Effector memory CD4-positive, alpha-beta T cell (primary cell): ENCODE results near the gene MMP15.
"Not testable (repeated sequence)": the region's sequence is repeated elsewhere in the genome, so short reads cannot be mapped to it uniquely, and the experiment has no call there.

Source experiments
- DNase-seq, 3 donors: peaks; one replicate each; pipeline ENCODE4 v3.0.0-alpha.2; 2020
- H3K27ac ChIP-seq: 2 replicates; pipeline ENCODE4 v1.7.0; 2013; ENCODE audit warnings: mild to moderate bottlenecking, low read length, moderate library complexity; ENCODE audit not compliant: insufficient read depth, poor library complexity, severe bottlenecking
- H3K27me3 ChIP-seq: replicated peaks from 2 replicates; pipeline ENCODE4 v1.7.0; 2013; ENCODE audit warnings: mild to moderate bottlenecking, low read length; ENCODE audit not compliant: insufficient read depth, control insufficient read depth, poor library complexity, severe bottlenecking
- H3K36me3 ChIP-seq: 2 replicates; pipeline ENCODE4 v1.7.0; 2013; ENCODE audit warnings: mild to moderate bottlenecking, low read length, moderate library complexity; ENCODE audit not compliant: control insufficient read depth, insufficient read depth
- H3K4me1 ChIP-seq: 2 replicates; pipeline ENCODE4 v1.7.0; 2013; ENCODE audit warnings: low read length, mild to moderate bottlenecking; ENCODE audit not compliant: control insufficient read depth, insufficient read depth, poor library complexity, severe bottlenecking
- H3K4me3 ChIP-seq: 2 replicates; pipeline ENCODE4 v1.7.0; 2013; ENCODE audit warnings: low read length, low read depth, mild to moderate bottlenecking; ENCODE audit not compliant: insufficient read depth, poor library complexity, severe bottlenecking
- H3K9me3 ChIP-seq: 2 replicates; pipeline ENCODE4 v1.7.0; 2013; ENCODE audit warnings: mild to moderate bottlenecking, low read length, moderate library complexity; ENCODE audit not compliant: control insufficient read depth

Gene MMP15

DNA sequence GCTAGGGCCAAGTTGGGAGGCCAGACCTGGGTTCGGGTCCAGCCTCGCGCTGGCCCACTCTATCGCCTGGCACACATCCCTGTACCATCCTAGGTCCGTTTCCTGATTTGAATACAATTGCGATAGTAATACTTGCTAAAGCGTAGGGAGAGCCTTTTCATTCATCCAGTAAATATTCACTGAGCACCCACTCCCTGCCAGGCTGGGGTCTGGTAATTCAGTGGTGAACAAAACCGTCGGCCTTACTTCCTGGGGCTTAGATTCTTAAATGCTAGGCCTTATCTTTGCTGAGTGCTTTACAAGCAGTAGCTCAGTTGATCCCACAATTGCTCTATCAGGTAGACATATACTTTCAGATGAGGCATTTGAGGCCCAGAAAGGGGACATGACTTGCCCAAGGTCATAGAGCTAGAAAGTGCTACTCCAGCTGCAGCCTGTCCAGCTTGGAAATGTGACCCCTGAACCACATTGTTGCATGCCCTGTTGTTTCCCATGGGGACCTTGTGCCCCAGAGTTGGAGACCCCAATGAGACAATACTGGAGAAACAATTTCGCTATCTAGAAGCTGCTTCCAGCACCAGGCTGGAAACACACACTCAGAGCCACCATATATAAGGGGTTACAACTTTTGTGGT lies 23.7 kb upstream of the MMP15 start:
- Histone ChIP-seq H3K4me1 (peaks cover 41% of the 10 kb centered on the region), H3K9me3 (no peaks in the 10 kb centered on the region), H3K4me3 (peak overlapping the region; percentile 81), H3K36me3 (peaks cover 11% of the 10 kb centered on the region), H3K27me3 (no peaks in the 10 kb centered on the region), H3K27ac (no peak overlapping the region)
- no peak for DNase-seq

DNA sequence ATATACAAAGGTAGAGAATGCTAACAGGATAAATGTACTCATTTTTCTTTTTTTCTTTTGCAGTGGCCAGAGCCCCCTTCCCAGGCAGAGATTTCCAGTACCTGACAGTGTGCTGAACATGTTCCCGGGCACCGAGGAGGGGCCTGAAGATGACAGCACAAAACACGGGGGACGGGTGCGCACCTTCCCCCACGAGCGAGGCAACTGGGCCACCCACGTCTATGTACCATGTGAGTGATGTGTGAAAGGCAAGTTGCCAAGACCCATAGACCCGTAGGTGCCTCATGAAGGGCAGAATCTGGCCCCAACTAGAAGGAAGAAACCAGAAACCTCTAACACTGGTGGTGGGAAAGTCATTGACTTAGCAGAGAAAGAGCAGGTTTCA lies 23.1 kb upstream of the MMP15 start:
- no peak for DNase-seq
- no peaks in the 10 kb centered on the region for H3K27me3 ChIP-seq
- H3K36me3 ChIP-seq: peaks cover 6% of the 10 kb centered on the region
- no peak overlapping the region for H3K27ac ChIP-seq
- H3K4me1 ChIP-seq: peaks cover 36% of the 10 kb centered on the region
- no peaks in the 10 kb centered on the region for H3K9me3 ChIP-seq
- no peak overlapping the region for H3K4me3 ChIP-seq

GRCh38 chr16:58002936-58003335 lies 22.6 kb upstream of the MMP15 start:
- Histone ChIP-seq H3K4me3 (no peak overlapping the region), H3K36me3 (peaks cover 4% of the 10 kb centered on the region), H3K9me3 (no peaks in the 10 kb centered on the region), H3K27me3 (no peaks in the 10 kb centered on the region), H3K4me1 (peaks cover 30% of the 10 kb centered on the region), H3K27ac (no peak overlapping the region)
- DNase-seq: no peak

DNA sequence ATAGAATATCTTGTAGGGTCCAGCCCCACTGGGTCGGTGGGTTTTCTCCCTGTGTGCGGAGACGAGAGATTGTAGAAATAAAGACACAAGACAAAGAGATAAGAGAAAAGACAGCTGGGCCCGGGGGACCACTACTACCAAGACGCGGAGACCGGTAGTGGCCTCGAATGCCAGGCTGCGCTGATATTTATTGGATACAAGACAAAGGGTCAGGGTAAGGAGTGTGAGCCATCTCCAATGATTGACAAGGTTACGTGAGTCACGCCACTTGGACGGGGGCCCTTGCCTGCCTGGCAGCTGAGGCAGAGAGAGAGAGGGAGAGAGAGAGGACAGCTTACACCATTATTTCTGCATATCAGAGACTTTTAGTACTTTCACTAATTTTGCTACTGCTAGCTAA lies 20.8 kb upstream of the MMP15 start:
- DNase-seq, H3K4me3 ChIP-seq, H3K27ac ChIP-seq, H3K27me3 ChIP-seq, H3K9me3 ChIP-seq, H3K36me3 ChIP-seq: not testable (repeated sequence)
- peaks cover 13% of the 10 kb centered on the region for H3K4me1 ChIP-seq

GRCh38 chr16:58009856-58010416 lies 15.6 kb upstream of the MMP15 start:
- Histone ChIP-seq H3K9me3 (no peaks in the 10 kb centered on the region), H3K27ac (no peak overlapping the region), H3K4me3 (no peak overlapping the region), H3K27me3 (no peaks in the 10 kb centered on the region), H3K36me3 (peaks cover 30% of the 10 kb centered on the region), H3K4me1 (no peaks in the 10 kb centered on the region)
- DNase-seq: no peak

- H3K36me3 ChIP-seq: peaks cover 30% of the 10 kb centered on the region
- H3K27ac ChIP-seq: no peak overlapping the region
- no peak for DNase-seq
- H3K4me1 ChIP-seq: no peaks in the 10 kb centered on the region
- H3K9me3 ChIP-seq: no peaks in the 10 kb centered on the region
- H3K27me3 ChIP-seq: no peaks in the 10 kb centered on the region
- H3K4me3 ChIP-seq: no peak overlapping the region
Observed at GRCh38 chr16:58010886-58011285, 14.7 kb upstream of the MMP15 start.

- Histone ChIP-seq H3K27me3 (no peaks in the 10 kb centered on the region), H3K9me3 (no peaks in the 10 kb centered on the region), H3K4me3 (no peak overlapping the region), H3K36me3 (peaks cover 30% of the 10 kb centered on the region), H3K27ac (no peak overlapping the region), H3K4me1 (no peaks in the 10 kb centered on the region)
- no peak for DNase-seq
Observed at GRCh38 chr16:58011652-58012051, 13.9 kb upstream of the MMP15 start.

DNA sequence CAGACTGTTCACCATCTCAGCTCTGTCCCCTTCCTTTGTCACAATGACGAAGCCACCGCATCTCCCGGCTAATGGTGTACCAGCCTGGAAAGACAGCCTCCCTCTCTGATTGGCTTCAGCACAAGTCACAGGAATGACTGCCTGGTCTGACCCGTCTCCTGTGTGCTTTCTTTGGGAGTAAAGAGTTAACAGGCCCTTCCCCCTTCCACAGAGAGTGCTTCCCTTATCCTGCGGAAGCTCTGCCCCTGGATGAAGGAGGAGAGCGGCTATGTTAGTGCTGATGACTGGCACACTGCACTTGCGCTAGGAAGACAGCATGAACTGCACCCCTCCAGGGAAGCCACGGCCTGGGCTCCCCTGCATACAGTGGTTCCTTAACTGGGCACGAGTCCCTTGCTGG lies 13.1 kb upstream of the MMP15 start:
- H3K4me1 ChIP-seq: no peaks in the 10 kb centered on the region
- no peak for DNase-seq
- H3K27me3 ChIP-seq: no peaks in the 10 kb centered on the region
- no peak overlapping the region for H3K27ac ChIP-seq
- no peak overlapping the region for H3K4me3 ChIP-seq
- peaks cover 36% of the 10 kb centered on the region for H3K36me3 ChIP-seq
- H3K9me3 ChIP-seq: no peaks in the 10 kb centered on the region

DNA sequence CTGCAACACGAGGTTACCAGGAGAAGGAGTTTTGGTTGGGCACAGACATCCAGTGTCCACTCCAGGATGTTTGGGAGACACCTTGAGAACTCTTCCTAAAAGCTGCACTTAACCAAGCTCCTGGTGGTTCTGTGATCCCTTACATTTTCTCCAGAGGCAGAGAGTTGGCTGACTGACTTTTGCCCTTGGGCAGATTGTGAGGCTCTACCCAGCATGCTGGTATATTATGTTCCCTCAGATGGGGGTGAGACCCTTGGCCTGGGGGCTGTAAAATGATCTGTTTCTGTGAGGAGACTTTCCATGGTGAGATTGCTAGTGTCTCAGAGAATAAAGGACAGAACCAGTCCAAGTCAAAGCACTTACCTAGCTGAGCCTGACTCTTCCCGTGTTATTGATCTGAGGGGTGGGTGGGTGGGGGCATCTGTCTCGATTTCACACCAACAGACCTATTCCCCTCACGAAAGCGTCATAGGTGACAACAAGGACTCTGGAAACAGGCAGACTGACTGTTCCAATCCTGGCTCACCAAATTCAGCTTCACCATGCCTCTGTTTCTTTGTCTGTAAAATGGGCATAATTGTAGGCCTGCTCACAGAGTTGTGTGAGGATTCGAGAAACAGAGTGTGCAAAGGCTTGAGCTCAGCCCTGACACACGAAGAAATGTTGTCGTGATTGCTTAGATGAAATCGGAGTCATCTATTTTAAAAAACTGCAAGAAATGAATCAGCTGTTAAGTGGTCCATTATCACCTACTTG lies 12.2 kb upstream of the MMP15 start:
- Histone ChIP-seq H3K9me3 (no peaks in the 10 kb centered on the region), H3K27me3 (no peaks in the 10 kb centered on the region), H3K4me1 (no peaks in the 10 kb centered on the region), H3K4me3 (no peak overlapping the region), H3K36me3 (peaks cover 36% of the 10 kb centered on the region), H3K27ac (no peak overlapping the region)
- DNase-seq: no peak

DNA sequence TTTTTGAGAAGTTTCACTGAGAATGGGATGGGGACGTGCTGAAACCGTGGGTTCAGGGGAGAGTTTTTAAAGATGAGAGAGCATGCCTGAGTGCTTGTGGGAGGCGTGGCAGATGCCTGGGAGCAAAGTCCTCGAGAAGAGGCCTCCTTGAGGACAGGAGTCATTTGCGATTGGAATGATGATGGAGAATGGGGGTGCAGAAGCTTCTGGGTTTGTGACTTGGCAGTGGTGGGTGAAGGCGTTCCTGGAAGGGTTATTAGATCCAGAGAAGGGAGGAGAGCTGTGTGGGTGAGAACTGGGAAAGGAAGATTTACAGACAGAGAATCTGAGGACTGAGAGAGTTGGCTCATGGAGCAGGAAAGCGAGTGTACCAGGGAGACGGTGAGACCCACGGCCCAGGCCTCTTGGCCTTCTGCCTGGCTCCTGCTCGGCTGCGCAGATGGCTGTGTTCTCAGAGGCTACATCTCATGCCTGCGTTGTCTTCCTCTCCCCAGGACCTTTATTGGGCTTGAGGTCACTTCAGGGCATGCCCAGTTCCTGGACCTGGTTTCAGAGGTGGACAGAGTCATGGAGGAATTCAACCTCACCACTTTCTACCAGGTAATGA lies 8.6 kb upstream of the MMP15 start:
- Histone ChIP-seq H3K9me3 (no peaks in the 10 kb centered on the region), H3K36me3 (peaks cover 16% of the 10 kb centered on the region), H3K4me1 (no peaks in the 10 kb centered on the region), H3K4me3 (no peak overlapping the region), H3K27me3 (no peaks in the 10 kb centered on the region), H3K27ac (no peak overlapping the region)
- DNase-seq: no peak
